ENCODE data around the gene PLK3. TPM values are rescaled to one million over a fixed set of nuclear protein-coding genes. Genes with fewer than 3 reads are reported as not detected.

PLK3 gene
- total and polyA plus RNA-seq, 10 of the 15 experiments (the other 5 are each of a cell fraction or from before 2014, with no cell fraction given) = 1.5 to 23.2 (median 12.1) TPM

GRCh38 chr1:44819608-44820327, 19.6 kb downstream of the PLK3 start (continued):
- TF ChIP-seq ZSCAN29 (IDR thresholded peaks at IDR 0.05) = peak; percentile 84
- no peak for TF ChIP-seq IRF5 (IDR thresholded peaks at IDR 0.05; ENCODE audit: borderline replicate concordance)
- TF ChIP-seq HDGF (IDR thresholded peaks at IDR 0.05) = no peak
- peak; percentile 15; the same call in 1 of the 2 replicates for TF ChIP-seq IRF4 (IDR thresholded peaks at IDR 0.05; ENCODE audit: low read depth, low read length)
- TF ChIP-seq SREBF1 (IDR thresholded peaks at IDR 0.05; ENCODE audit: low read length) = peak; percentile 4; the same call in 1 of the 2 replicates
- TF ChIP-seq JUNB (IDR thresholded peaks at IDR 0.05) = peak; percentile 71
- TF ChIP-seq NR2C1 (IDR thresholded peaks at IDR 0.05) = peak; percentile 30
- peak in 1 of 2 experiments; percentile 81; a peak in 2 of 4 replicates for TF ChIP-seq ETV6 (conservative IDR thresholded peaks at IDR 0.05 in 1 of 2, IDR thresholded peaks at IDR 0.05 in 1 of 2; ENCODE audit: borderline replicate concordance in 1 of 2, low read depth in 1 of 2)
- peak; percentile 83 for TF ChIP-seq CREM (IDR thresholded peaks at IDR 0.05; ENCODE audit: low read depth)
- peak; percentile 100 for TF ChIP-seq POLR2AphosphoS5 (IDR thresholded peaks at IDR 0.05; ENCODE audit: low read length)
- TF ChIP-seq RCOR1 (conservative IDR thresholded peaks at IDR 0.05; ENCODE audit: low read depth, low read length) = no peak
- TF ChIP-seq FOXK2 (IDR thresholded peaks at IDR 0.05) = no peak
- peak; percentile 93 for TF ChIP-seq FOXM1 (IDR thresholded peaks at IDR 0.05; ENCODE audit: low read depth, low read length)
- TF ChIP-seq MTA2 (IDR thresholded peaks at IDR 0.05; ENCODE audit: low read depth) = 0 out of 2 replicates have a peak, but pooled peaks have one; percentile 45
- peak; percentile 64 for TF ChIP-seq RUNX3 (IDR thresholded peaks at IDR 0.05; ENCODE audit: low read length)
- TF ChIP-seq TCF7 (IDR thresholded peaks at IDR 0.05; ENCODE audit: borderline replicate concordance) = peak; percentile 88
- no peak for TF ChIP-seq RBBP5 (conservative IDR thresholded peaks at IDR 0.05)
- TF ChIP-seq TAF1 (IDR thresholded peaks at IDR 0.05; ENCODE audit: borderline replicate concordance, low read depth, low read length) = peak; percentile 61; the same call in 1 of the 2 replicates
- TF ChIP-seq HCFC1 (IDR thresholded peaks at IDR 0.05; ENCODE audit: low read length) = no peak
- TF ChIP-seq CEBPB (IDR thresholded peaks at IDR 0.05; ENCODE audit: borderline replicate concordance in 1 of 2, low read depth in 2 of 2, low read length in 2 of 2) = peak in 1 of 2 experiments; percentile 91; a peak in 1 of 4 replicates
- TF ChIP-seq E2F8 (IDR thresholded peaks at IDR 0.05; ENCODE audit: low read depth, partially characterized antibody) = no peak
- no peak for TF ChIP-seq LARP7 (IDR thresholded peaks at IDR 0.05)
- peak; percentile 81 for TF ChIP-seq PAX5 (IDR thresholded peaks at IDR 0.05; ENCODE audit: borderline replicate concordance, low read depth, low read length)
- no peak for TF ChIP-seq E4F1 (IDR thresholded peaks at IDR 0.05; ENCODE audit: borderline replicate concordance, partially characterized antibody)
- peak; percentile 90; the same call in 1 of the 2 replicates for TF ChIP-seq TCF3 (IDR thresholded peaks at IDR 0.05; ENCODE audit: borderline replicate concordance, insufficient read depth, low read depth, low read length)

Measured in GM12878 (cell line).